Thyroid gland (tissue), 4 donors: ENCODE measurements around the gene HSPA1B. TPM values are rescaled to one million over a fixed set of nuclear protein-coding genes. Genes with fewer than 3 reads are reported as not detected.
A peak's percentile ranks its signal among the peaks of the same experiment; 100 is the strongest.

Source experiments
- DNase-seq, 2 donors: peaks; one replicate each; pipeline ENCODE4 v3.0.0-alpha.2; 2019
- H3K27ac ChIP-seq, 3 donors: fragments of 200-600 bp; sonication (generic); 1 replicate in 2 of 3; 2 replicates in 1 of 3; pipeline ENCODE4 v1.5.1; 2016 to 2019; ENCODE audit warnings: mild to moderate bottlenecking in 1 of 3, moderate library complexity in 1 of 3
- H3K27me3 ChIP-seq: fragments of 200-600 bp; sonication (generic); one replicate; pipeline ENCODE4 v1.5.1; 2019
- H3K36me3 ChIP-seq, 2 donors: fragments of 200-600 bp; sonication (generic); one replicate each; pipeline ENCODE4 v1.5.1; 2016 to 2019
- H3K4me1 ChIP-seq, 2 donors: fragments of 200-600 bp; sonication (generic); one replicate each; pipeline ENCODE4 v1.5.1; 2017 to 2019
- H3K4me3 ChIP-seq, 3 donors: fragments of 200-600 bp; sonication (generic); replicated peaks in 1 of 3; 1 replicate in 2 of 3; 2 replicates in 1 of 3; pipeline ENCODE4 v1.5.1; 2016; ENCODE audit warnings: mild to moderate bottlenecking in 1 of 3
- H3K9me3 ChIP-seq: fragments of 200-600 bp; sonication (generic); one replicate; pipeline ENCODE4 v1.5.1; 2017
- CTCF ChIP-seq, 6 experiments: fragments of 200-600 bp in 3 of 6; fragments of 450-650 bp in 3 of 6; sonication (generic) in 3 of 6; IDR thresholded peaks; one replicate each; pipeline ENCODE4 v1.5.1; 2016 to 2019; ENCODE audit warnings: antibody characterized with exemption in 6 of 6, mild to moderate bottlenecking in 2 of 6, inconsistent platforms in 1 of 6, moderate library complexity in 1 of 6
- POLR2A ChIP-seq, 2 donors: fragments of 450-650 bp; IDR thresholded peaks; one replicate each; pipeline ENCODE4 v1.6.1; 2017; ENCODE audit warnings: antibody characterized with exemption in 2 of 2, mild to moderate bottlenecking in 2 of 2, moderate library complexity in 1 of 2
- WGBS, 2 donors: methylation state at CpG; one replicate each; pipeline ENCODE4 v1.1.5; 2017; 5-methylcytosine and 5-hydroxymethylcytosine counted together
- intact Hi-C: fragments of 100-400 bp; cut with DNase I; formaldehyde crosslinking; loops from one replicate; pipeline ENCODE4 v1.15.1; 2023
- total RNA-seq, 4 donors: library from RNA; depleted of rRNA; stranded (reverse); fragments of >200 nt; gene quantifications; one replicate each; pipeline ENCODE4 v1.2.3, GENCODE V29; 2016

The HSPA1B gene
- total RNA-seq, 4 donors from 2014 or later: 194 to 330 (median 256) TPM

DNA sequence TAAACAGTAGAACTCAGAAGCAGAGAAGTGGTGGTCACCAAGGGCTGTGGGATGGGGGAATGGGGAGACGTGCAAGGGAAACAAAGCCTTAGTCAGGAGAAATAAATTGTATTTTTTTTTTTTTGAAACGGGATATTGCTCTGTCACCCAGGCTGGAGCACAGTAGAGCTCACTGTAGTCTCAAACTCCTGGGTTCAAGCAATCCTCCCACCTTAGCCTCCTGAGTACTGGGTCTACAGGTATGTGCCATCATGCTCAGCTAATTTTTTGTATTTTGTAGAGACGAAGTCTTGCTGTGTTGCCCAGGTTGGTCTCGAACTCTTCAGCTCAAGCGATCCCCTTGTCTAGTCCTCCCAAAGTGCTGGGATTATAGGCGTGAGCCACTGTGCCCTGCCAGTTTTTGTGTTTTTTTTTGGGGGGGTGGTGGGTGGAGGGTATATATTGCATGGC, 3.4 kb downstream of the HSPA1B start:
- Histone ChIP-seq H3K9me3 (no peaks in the 10 kb centered on the region), H3K27ac (peak overlapping the region; percentile 11 to 92 (median 92)), H3K27me3 (no peaks in the 10 kb centered on the region), H3K4me3 (peak overlapping the region in 2 of 3 donors; percentile 32 to 54), H3K4me1 (peaks cover 22% of the 10 kb centered on the region in 2 donors), H3K36me3 (no peaks in the 10 kb centered on the region)
- 59 to 61% methylated on average over 6 of the region's 6 CpGs for WGBS, 2 donors
- no peak for TF ChIP-seq CTCF (IDR thresholded peaks at IDR 0.05)
- no peak for TF ChIP-seq POLR2A (IDR thresholded peaks at IDR 0.05)
- intact Hi-C loops: loop anchor here (5.0 to 10.0 kb wide), 2 partner anchors 106 to 149 kb away; partner anchors contain the start of genes DDAH2, LY6G5C, LY6G6C and MPIG6B
- DNase-seq: no peak

GRCh38 chr6:31831350-31832215, 4.0 kb downstream of the HSPA1B start:
- TF ChIP-seq POLR2A (IDR thresholded peaks at IDR 0.05) (no peak), CTCF (IDR thresholded peaks at IDR 0.05) (no peak)
- no peaks in the 10 kb centered on the region for H3K9me3 ChIP-seq
- DNase-seq: no peak
- peak overlapping the region in 2 of 3 donors; percentile 92 for H3K27ac ChIP-seq
- no peaks in the 10 kb centered on the region for H3K36me3 ChIP-seq
- no peaks in the 10 kb centered on the region for H3K27me3 ChIP-seq
- no peak overlapping the region for H3K4me3 ChIP-seq
- intact Hi-C loops: loop anchor here (5.0 to 10.0 kb wide), 2 partner anchors 107 to 149 kb away; partner anchors contain the start of genes DDAH2, LY6G5C, LY6G6C and MPIG6B
- 87 to 88% methylated on average over 15 of the region's 15 CpGs for WGBS, 2 donors
- peaks cover 22% of the 10 kb centered on the region in 2 donors for H3K4me1 ChIP-seq

- TF ChIP-seq CTCF (IDR thresholded peaks at IDR 0.05): peak in 1 of 6 experiments; percentile 13
- TF ChIP-seq POLR2A (IDR thresholded peaks at IDR 0.05): peak; percentile 28 to 86
- no peaks in the 10 kb centered on the region for H3K9me3 ChIP-seq
- H3K36me3 ChIP-seq: peaks cover 23 to 24% of the 10 kb centered on the region in 2 donors
- intact Hi-C loops: loop anchor here (5.0 to 10.0 kb wide), 2 partner anchors 110 to 152 kb away; partner anchors contain the start of genes DDAH2, LY6G5C, LY6G6C and MPIG6B
- H3K27ac ChIP-seq: peak overlapping the region; percentile 90 to 100 (median 92)
- DNase-seq: peak; percentile 87 to 90
- WGBS, 2 donors: 0 to 2% methylated on average over 46 to 51 of the region's 59 CpGs
- H3K4me1 ChIP-seq: peaks cover 40 to 42% of the 10 kb centered on the region in 2 donors
- H3K27me3 ChIP-seq: no peaks in the 10 kb centered on the region
- peak overlapping the region; percentile 55 to 85 (median 77) for H3K4me3 ChIP-seq
These were observed 7.1 kb downstream of the HSPA1B start for GRCh38 chr6:31834367-31835250.

DNA sequence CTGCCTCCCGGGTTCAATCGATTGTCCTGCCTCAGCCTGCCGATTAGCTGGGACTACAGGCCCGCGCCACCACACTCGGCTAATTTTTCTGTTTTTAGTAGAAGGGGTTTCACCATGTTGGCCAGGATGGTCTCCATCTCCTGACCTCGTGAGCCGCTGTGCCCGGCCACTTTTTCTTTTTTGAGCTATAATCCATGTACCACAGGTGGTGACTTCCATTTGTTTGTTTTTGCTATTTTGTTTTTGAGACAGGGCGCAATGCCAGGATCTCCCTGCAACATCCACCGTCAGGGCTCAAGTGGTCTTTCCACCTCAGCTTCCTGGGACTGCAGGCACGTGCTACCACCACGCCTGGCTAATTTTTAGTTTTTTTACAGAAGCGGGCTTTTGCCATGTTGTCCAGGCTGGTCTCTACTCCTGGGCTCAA, 8.5 kb downstream of the HSPA1B start:
- 11 to 13% methylated on average over 14 of the region's 14 CpGs for WGBS, 2 donors
- Histone ChIP-seq H3K4me1 (peaks cover 36 to 38% of the 10 kb centered on the region in 2 donors), H3K27me3 (no peaks in the 10 kb centered on the region), H3K9me3 (no peaks in the 10 kb centered on the region), H3K36me3 (peaks cover 32 to 33% of the 10 kb centered on the region in 2 donors), H3K4me3 (peak overlapping the region in 1 of 3 donors; percentile 19), H3K27ac (peak overlapping the region; percentile 90 to 100 (median 92))
- TF ChIP-seq CTCF (IDR thresholded peaks at IDR 0.05) (no peak), POLR2A (IDR thresholded peaks at IDR 0.05) (peak in 1 of 2 donors; percentile 37)
- peak; percentile 85 to 86 for DNase-seq
- intact Hi-C loops: loop anchor here (10.0 kb wide), 1 partner anchor 111 kb away; the partner anchor contains the start of genes DDAH2, LY6G6C and MPIG6B
